Muscle layer of colon (tissue), 2 donors: ENCODE measurements around the gene SUGP1.

Experiments
- H3K27ac ChIP-seq: one replicate; pipeline ENCODE4 v1.7.0; 2013; ENCODE audit warnings: low read depth, mild to moderate bottlenecking, low read length, moderate library complexity
- H3K27me3 ChIP-seq, 2 donors: one replicate each; pipeline ENCODE4 v1.7.0; 2013; ENCODE audit warnings: low read length in 2 of 2, mild to moderate bottlenecking in 2 of 2; ENCODE audit not compliant: insufficient read depth in 2 of 2, control insufficient read depth in 1 of 2
- H3K36me3 ChIP-seq: one replicate; pipeline ENCODE4 v1.7.0; 2013; ENCODE audit warnings: mild to moderate bottlenecking, low read length; ENCODE audit not compliant: insufficient read depth
- H3K4me1 ChIP-seq: one replicate; pipeline ENCODE4 v1.7.0; 2013; ENCODE audit warnings: mild to moderate bottlenecking, low read length; ENCODE audit not compliant: insufficient read depth
- H3K4me3 ChIP-seq, 2 donors: one replicate each; pipeline ENCODE4 v1.7.0; 2013; ENCODE audit warnings: low read length in 2 of 2, low read depth in 1 of 2, mild to moderate bottlenecking in 1 of 2, moderate library complexity in 1 of 2
- H3K9ac ChIP-seq: one replicate; pipeline ENCODE4 v1.7.0; 2013; ENCODE audit warnings: low read length
- H3K9me3 ChIP-seq: one replicate; pipeline ENCODE4 v1.7.0; 2013; ENCODE audit warnings: mild to moderate bottlenecking, low read length
- donor health status: abdominal sarcoma.
- donor health status: Adenocarcinoma of cecum.

Gene SUGP1

GRCh38 chr19:19316082-19316481 lies 4.2 kb downstream of the SUGP1 start:
- no peak overlapping the region for H3K27ac ChIP-seq
- H3K27me3 ChIP-seq: no peaks in the 10 kb centered on the region
- peaks cover 11% of the 10 kb centered on the region for H3K4me1 ChIP-seq
- H3K4me3 ChIP-seq: no peak overlapping the region
- no peak overlapping the region for H3K9ac ChIP-seq
- peaks cover 16% of the 10 kb centered on the region for H3K36me3 ChIP-seq
- H3K9me3 ChIP-seq: no peaks in the 10 kb centered on the region

GRCh38 chr19:19315444-19315843 lies 4.9 kb downstream of the SUGP1 start:
- H3K9ac ChIP-seq: no peak overlapping the region
- no peaks in the 10 kb centered on the region for H3K9me3 ChIP-seq
- H3K36me3 ChIP-seq: peaks cover 19% of the 10 kb centered on the region
- peaks cover 11% of the 10 kb centered on the region for H3K4me1 ChIP-seq
- H3K27me3 ChIP-seq: no peaks in the 10 kb centered on the region
- no peak overlapping the region for H3K4me3 ChIP-seq
- H3K27ac ChIP-seq: no peak overlapping the region

GRCh38 chr19:19308373-19308772 lies 11.9 kb downstream of the SUGP1 start:
- peaks cover 48% of the 10 kb centered on the region for H3K36me3 ChIP-seq

GRCh38 chr19:19306191-19306590 lies 14.1 kb downstream of the SUGP1 start:
- peaks cover 64% of the 10 kb centered on the region for H3K36me3 ChIP-seq
- no peaks in the 10 kb centered on the region for H3K27me3 ChIP-seq
- H3K9ac ChIP-seq: no peak overlapping the region

More at GRCh38 chr19:19308373-19308772, 11.9 kb downstream of the SUGP1 start:
- Histone ChIP-seq H3K27me3 (no peaks in the 10 kb centered on the region), H3K9ac (no peak overlapping the region), H3K27ac (no peak overlapping the region), H3K4me3 (no peak overlapping the region), H3K9me3 (no peaks in the 10 kb centered on the region), H3K4me1 (no peaks in the 10 kb centered on the region)

DNA sequence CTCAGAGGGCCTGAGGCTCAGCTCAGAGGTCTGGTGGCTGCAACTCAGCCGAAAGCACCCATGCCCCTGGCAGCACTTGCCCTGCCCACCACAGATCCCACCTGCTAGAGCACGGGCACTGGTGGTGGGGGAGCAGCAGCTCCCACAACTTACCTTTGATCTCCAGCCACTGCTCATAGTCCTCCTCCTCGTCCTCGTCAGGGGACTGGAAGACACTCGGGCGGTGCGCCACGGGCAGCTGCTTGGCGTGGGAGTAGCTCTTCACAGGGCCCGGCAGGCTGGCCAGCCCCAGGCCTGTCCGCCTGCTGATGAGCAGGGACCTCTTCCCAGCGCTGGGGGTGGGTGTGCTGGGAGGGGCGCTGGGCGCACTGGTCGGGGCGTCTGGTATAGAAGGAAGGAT lies 14.6 kb downstream of the SUGP1 start:
- no peak overlapping the region for H3K9ac ChIP-seq

More at GRCh38 chr19:19306191-19306590, 14.1 kb downstream of the SUGP1 start:
- Histone ChIP-seq H3K27ac (no peak overlapping the region), H3K9me3 (no peaks in the 10 kb centered on the region), H3K4me3 (no peak overlapping the region), H3K4me1 (no peaks in the 10 kb centered on the region)

GRCh38 chr19:19305066-19305465 lies 15.2 kb downstream of the SUGP1 start:
- Histone ChIP-seq H3K27ac (no peak overlapping the region), H3K36me3 (peaks cover 63% of the 10 kb centered on the region), H3K4me1 (no peaks in the 10 kb centered on the region), H3K4me3 (no peak overlapping the region), H3K9me3 (no peaks in the 10 kb centered on the region), H3K27me3 (no peaks in the 10 kb centered on the region), H3K9ac (no peak overlapping the region)

More for the DNA sequence above, 14.6 kb downstream of the SUGP1 start:
- no peak overlapping the region for H3K4me3 ChIP-seq
- no peak overlapping the region for H3K27ac ChIP-seq
- H3K27me3 ChIP-seq: no peaks in the 10 kb centered on the region
- H3K4me1 ChIP-seq: no peaks in the 10 kb centered on the region
- H3K9me3 ChIP-seq: no peaks in the 10 kb centered on the region
- H3K36me3 ChIP-seq: peaks cover 68% of the 10 kb centered on the region

- H3K36me3 ChIP-seq: peaks cover 61% of the 10 kb centered on the region
- no peaks in the 10 kb centered on the region for H3K27me3 ChIP-seq
- no peak overlapping the region for H3K27ac ChIP-seq
- H3K9me3 ChIP-seq: no peaks in the 10 kb centered on the region
- H3K4me1 ChIP-seq: no peaks in the 10 kb centered on the region
- H3K4me3 ChIP-seq: no peak overlapping the region
- H3K9ac ChIP-seq: no peak overlapping the region
These were observed 15.9 kb downstream of the SUGP1 start for GRCh38 chr19:19304186-19304965.

GRCh38 chr19:19303411-19303810 lies 16.9 kb downstream of the SUGP1 start:
- H3K36me3 ChIP-seq: peaks cover 57% of the 10 kb centered on the region

DNA sequence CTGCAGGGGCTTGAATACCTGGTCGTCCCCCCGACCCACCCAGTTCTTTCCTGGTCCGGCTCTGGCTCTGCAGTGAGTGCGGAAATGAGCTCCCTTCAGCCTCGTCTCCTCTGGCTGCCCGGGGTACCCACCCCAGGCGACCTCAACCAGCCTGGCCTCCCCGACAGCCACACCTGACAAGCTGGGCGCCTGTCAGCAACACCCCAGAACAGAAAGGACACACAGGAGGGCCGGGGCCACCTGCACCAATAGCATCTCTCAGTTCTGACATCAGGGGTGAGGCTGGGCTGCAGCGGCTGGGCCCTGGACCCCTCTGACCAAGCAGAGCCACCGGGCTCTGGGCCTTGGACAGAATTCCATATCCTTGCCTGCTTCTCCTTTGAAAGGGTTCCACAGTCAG lies 19.7 kb downstream of the SUGP1 start:
- Histone ChIP-seq H3K4me1 (no peaks in the 10 kb centered on the region), H3K4me3 (no peak overlapping the region), H3K27me3 (no peaks in the 10 kb centered on the region), H3K9me3 (no peaks in the 10 kb centered on the region), H3K27ac (no peak overlapping the region), H3K9ac (no peak overlapping the region), H3K36me3 (peaks cover 37% of the 10 kb centered on the region)

More at GRCh38 chr19:19303411-19303810, 16.9 kb downstream of the SUGP1 start:
- no peak overlapping the region for H3K9ac ChIP-seq
- no peaks in the 10 kb centered on the region for H3K9me3 ChIP-seq
- no peak overlapping the region for H3K27ac ChIP-seq
- H3K4me3 ChIP-seq: no peak overlapping the region
- H3K27me3 ChIP-seq: no peaks in the 10 kb centered on the region
- H3K4me1 ChIP-seq: no peaks in the 10 kb centered on the region

GRCh38 chr19:19297759-19298158 lies 22.6 kb downstream of the SUGP1 start:
- no peak overlapping the region for H3K27ac ChIP-seq
- H3K9me3 ChIP-seq: no peaks in the 10 kb centered on the region
- H3K9ac ChIP-seq: no peak overlapping the region
- peaks cover 26% of the 10 kb centered on the region for H3K36me3 ChIP-seq
- H3K27me3 ChIP-seq: no peaks in the 10 kb centered on the region
- no peaks in the 10 kb centered on the region for H3K4me1 ChIP-seq
- no peak overlapping the region for H3K4me3 ChIP-seq

DNA sequence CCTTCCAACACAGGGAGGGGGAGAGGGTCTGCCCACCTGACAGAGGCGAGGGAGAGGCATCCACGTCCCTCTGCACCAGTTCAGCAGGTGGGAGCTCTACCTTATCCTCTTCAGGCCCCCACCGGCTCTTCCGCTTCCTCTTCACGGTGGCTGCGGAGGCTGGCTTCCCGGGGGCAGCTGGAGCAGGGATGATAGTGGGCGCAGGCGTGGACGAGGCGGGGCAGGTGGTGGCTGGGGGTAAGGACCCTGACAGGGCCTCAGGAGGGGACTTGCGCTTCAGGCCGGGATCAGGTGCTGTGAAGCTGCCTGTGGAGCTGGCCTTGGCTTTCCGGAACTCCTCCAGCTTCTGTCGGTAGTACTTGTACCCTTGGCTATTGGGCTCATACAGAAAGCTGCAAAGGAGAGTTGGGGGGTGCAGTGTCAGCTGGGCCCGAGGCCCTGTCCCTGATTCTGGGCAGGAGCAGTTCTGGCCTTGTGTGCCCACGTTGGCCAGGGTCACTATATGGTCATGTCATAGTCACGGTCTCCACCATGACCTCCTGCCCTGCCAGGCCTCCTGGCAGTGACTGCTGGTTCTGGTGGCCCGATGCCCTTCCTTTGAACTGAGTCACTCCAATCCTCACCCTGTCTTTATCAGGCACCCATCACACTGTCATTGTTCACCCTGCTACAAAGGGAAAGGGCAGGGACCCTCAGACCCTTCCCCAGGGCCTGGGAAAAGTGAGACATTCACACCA lies 23.2 kb downstream of the SUGP1 start:
- peaks cover 24% of the 10 kb centered on the region for H3K36me3 ChIP-seq
- H3K4me3 ChIP-seq: no peak overlapping the region
- no peak overlapping the region for H3K9ac ChIP-seq
- no peaks in the 10 kb centered on the region for H3K27me3 ChIP-seq
- no peak overlapping the region for H3K27ac ChIP-seq
- H3K9me3 ChIP-seq: no peaks in the 10 kb centered on the region
- no peaks in the 10 kb centered on the region for H3K4me1 ChIP-seq
